ENCODE results near the gene DDX17.
A peak's percentile ranks its signal among the peaks of the same experiment; 100 is the strongest.
"Not testable (repeated sequence)": the region's sequence is repeated elsewhere in the genome, so short reads cannot be mapped to it uniquely, and the experiment has no call there.

The DDX17 gene

DNA sequence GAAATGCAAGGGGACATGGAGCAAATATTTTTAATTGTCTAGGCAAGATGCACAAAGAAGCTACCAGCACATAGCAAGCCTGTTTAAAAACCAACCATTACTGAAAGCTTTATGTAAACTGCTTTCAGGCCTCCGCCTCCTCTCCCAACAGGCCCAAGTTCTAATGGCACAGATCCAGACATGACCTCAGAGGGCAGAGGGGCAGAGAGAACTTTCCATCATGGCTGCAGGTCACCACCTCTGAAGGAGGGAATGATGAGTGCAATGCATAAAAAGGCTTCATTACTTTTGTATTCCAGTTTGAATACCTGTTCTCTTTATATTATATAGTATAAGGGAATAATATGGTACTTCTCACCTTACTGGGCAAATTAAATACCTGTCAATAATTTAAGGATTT, 15.2 kb downstream of the DDX17 start:
- no peak for DNase-seq

GRCh38 chr22:38490475-38490874, 15.6 kb downstream of the DDX17 start:
- DNase-seq, result no peak

DNA sequence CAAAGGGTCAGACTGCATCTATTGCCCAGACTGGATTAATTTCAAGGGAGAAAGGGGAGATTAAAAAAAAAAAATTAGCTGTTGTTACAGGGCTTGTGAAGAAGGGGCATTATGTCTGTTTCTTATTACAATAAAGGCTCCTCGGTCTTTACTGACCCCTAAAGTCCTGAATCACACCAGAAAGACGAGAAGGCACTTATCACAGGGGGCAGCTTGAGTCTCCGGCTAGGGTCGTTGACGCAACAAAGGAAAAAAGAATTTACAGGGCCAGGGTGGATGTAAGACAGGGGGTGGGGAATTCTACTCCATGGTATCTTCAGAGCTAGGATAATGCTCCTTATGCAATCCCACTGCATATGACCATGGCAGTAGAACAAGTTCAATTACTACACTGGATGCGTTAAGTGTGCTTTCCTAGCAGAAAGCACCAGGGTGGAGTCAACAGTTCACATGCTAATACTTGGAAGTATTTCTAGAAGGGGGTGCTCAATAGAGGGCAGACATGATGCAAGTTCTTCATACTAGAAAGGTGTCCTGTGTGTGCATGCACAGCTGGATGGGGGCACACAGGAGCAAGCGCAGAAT, 16.5 kb downstream of the DDX17 start:
- DNase-seq, result no peak

DNA sequence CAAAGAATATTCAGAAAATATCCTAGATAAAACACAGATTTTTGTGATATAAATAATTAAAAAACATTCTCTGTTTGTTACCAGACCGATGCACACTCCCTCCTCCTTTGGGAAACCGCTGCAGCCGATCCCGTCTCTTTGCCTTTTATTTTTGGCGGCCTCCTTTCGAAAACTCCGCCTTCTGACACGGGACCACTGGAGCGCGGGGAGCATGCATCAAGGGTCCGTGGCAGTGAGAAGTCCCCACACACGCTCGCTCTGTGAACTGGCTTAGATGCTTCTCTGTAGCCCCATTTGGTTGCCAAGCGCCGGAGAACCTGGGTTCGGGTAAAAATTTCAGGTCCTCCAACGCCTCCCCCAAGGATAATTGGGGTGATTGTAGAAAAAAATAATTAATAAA, 17.0 kb downstream of the DDX17 start:
- DNase-seq, result no peak

GRCh38 chr22:38487946-38488345, 18.2 kb downstream of the DDX17 start:
- DNase-seq, result no peak

DNA sequence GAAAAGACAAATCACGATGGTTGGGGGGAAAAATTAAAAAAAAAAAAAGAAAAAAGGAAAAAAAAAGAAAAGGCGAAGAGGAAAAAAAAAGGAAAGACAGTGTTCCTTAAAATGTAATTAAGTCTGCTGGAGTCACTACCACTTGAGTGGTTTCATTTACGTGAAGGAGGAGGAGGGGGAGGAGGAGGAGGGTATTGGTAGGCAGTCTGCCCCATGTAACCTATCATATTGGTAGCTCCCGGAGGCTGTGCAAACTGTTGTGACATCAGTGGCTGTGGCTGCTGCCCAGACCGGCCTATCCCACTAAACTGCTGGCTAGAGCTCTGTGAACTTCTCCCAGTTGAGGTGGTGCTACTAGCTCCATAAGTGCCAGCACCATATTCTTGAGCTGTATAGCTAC, 20.3 kb downstream of the DDX17 start:
- DNase-seq, result no peak

DNA sequence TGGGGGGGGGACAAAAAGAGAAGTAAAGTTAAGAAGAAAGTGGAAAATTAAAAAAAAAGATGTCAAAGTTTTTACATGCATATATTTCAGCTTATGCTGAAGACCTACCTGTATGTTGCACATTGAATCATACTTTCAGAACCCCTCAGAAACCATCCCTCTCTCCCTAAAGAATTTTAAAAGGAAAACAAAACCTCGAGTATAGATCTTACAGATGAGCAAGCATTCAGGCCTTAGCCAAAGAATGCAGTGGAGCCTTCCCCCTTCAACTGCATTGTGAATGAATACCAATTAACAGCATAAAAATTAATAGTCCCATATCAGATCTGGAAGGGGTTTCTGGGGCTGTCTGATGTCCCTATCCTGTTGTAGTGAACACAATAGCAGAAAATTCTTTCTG, 21.9 kb downstream of the DDX17 start:
- no peak for DNase-seq

- no peak for DNase-seq
Measured at GRCh38 chr22:38482662-38483308, 23.3 kb downstream of the DDX17 start.

DNA sequence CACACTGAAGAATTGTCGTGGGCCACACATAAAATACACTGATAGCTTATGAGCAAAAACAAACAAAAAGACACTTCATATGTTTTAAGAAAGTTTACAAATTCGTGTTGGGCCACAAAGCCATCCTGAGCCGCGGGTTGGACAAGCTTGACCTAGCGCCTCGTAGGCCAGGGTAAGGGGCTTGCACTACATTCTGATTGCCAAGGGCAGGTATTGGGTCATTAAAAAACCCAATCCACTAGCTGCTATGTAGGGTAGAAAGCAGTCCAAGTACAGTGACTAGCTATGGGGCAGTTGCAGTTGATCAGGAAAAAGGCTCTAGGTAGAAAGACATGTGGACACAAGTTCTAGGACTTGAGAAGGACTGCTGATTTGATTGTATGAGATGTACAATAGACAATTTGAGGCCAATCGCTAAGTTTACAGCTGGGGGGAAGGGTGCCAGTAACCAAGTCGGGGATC, 24.2 kb downstream of the DDX17 start:
- DNase-seq, result no peak

GRCh38 chr22:38481162-38481870, 24.8 kb downstream of the DDX17 start:
- no peak for DNase-seq

DNA sequence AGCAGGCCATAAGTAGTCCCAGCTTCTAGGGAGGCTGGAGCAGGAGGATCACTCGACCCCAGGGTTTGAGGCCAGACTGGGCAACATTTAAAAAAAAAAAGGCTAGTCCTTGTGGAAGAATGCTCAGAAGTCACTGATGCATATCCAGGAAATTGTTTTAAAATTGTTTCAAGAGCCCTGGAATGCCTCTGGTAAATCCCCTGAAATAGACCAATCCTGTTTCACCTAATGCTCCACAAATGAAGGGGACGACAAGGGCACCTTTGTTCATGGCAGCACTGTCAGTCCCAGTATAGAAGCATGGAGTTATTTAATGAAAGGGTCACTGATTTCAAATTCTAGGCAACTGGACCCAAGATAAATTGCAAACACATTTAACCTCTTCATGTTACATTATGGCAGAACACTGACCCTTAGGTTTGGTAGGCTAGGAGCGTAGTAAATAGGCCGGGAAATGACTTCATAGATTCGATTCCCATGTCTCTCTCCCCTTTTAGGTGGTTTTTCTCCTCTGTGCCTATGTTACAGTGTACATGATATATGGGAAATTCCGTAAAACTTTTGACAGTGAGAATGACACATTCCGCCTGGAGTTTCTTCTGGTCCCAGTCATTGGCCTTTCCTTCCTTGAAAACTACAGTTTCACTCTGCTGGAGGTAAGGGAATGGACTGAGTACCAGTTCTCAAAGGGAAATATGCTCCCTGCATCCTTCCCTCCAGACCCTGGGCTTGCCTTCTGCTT, 26.8 kb downstream of the DDX17 start:
- DNase-seq, result no peak

- DNase-seq, result no peak
Measured at GRCh38 chr22:38477585-38477984, 28.5 kb downstream of the DDX17 start.

DNA sequence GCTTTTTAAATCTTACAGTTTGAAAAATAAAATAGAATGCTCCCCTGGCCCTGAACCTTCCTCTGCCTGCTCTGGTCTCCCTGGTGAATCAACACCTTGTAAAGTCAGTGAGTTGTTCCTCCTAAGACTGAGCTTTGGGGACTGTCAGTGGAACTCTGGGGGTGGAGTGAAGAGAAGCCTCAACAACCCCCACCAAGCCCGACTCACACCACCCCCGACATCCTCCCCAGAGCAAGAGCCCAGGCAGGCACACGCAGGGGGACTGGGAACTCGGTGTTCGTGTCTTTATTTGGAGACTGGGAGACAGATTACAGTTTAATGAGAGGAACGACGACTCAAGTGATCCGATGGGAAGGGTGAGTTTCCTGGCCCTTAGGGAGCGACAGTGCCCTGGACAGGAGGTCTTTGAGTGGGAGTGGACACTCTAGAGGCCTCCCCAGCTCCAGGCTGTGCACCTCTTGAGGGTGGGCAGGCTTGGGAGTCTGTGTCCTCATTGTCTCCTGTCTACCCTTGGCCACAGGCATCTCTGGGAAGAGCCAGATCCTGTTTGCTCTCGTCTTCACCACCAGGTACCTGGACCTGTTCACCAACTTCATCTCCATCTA, 32.0 kb downstream of the DDX17 start:
- no peak for DNase-seq

DNA sequence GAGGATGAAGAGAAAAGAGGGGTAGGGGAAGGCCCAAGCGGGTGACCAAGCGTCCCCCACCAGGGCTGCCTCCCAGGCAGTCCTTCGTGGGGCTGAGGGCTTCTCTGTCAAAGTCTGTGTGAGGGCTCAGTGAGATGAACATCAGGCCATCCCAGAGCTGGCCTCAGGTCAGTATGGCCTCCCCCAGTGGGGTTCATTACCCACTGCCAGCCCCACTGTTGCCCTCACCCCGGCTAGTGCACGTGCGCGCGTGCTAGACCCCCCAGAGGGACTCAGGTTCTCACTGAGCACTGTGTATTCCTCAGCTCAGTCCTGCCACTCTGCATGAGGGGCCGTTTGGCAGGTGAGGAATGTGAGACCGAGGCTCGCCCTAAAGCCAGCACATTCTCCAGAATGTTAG, 34.9 kb downstream of the DDX17 start:
- DNase-seq, result no peak

GRCh38 chr22:38470179-38470578, 35.9 kb downstream of the DDX17 start:
- not testable (repeated sequence) for DNase-seq

DNA sequence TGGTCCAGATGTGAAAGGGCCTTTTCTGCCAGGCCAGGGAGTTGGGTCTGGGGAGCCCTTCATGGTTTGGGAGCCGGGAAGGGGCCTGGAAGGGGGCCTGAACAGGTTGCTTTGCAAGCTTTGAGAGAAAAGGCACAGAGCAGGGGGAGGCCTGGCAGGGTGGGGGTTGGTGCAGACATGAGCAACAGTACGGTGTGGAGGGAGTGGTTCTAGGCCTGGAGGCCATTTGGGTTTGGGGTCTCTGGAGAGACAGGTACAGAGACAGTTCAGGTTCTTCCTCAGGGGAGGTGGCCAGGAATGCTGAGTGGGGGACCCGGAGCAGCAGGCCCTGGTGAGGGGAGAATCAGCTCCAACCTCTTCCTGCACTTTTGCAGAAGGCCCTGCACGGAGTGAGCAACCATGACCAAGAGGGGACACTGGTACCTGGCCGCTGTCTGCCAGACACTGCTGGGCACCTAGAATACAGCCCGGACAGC, 36.8 kb downstream of the DDX17 start:
- DNase-seq, result no peak

- no peak for DNase-seq
Measured at GRCh38 chr22:38468443-38469305, 37.4 kb downstream of the DDX17 start.

- DNase-seq, result peak; percentile 38
Measured at GRCh38 chr22:38467904-38468442, 38.1 kb downstream of the DDX17 start, which contains the start of gene KDELR3. TSS of gene KDELR3 (plus strand) at chr22:38468096. CDS start at chr22:38468234, 138 bp downstream.

DNA sequence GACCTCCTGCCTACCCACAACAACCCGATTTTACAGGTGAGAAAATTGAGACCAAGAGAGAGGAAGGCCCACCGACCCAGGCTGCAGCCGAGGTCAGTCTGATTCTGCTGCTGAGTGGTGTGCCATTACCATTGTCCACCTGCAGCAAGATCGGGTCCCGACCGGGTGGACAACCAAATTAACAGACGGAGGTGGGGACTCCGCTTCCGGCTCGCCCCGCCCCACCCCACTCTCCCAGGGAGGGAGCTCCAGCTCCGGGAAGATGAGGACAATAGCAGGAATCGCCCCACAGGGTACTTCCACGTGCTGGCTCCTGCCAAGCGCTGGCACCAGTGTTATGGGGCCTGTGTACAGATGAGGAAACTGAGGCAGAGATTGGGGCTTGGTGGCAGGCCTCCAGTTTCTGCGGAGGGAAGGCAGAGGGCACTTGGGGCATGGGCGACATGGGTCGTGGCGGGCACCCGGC, 38.6 kb downstream of the DDX17 start:
- DNase-seq, result no peak

DNA sequence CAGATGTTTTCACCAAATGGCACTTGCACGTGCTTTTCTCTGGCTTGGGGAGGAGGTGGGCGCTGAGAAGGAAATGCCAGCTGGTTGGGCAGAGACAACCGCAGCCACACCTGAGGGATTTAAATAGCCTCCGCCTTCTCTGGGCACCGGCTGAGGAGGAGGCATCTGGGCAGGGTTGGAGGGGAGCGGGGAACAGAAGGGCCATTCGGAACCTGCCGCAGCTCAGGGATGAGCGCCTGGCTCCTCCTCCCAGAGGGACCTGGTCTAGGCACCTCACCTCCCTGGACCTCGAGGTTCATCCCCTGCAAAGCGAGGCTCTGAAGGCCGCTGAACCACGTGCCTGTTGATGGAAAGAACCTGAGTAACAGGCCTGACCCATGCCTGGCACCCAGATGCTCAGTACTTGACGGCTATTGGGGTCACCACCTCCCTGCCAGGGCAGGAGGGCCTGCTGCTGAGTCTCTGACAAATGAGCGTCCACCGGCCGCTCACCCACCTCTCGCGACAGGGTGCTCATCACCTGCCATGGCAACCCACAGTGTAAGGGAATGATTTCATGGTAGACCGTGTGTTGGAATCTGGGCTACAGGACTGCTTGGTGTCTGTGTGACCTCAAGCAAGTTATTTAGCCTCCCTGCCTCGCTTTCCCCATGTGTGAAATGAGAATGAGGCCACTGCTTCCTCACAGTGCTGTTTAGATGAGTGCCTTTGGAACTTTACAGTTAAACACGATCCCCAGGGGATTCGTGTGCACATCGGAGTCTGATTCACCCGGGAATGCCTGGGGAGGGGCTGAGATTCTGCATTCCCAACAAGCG, 40.2 kb downstream of the DDX17 start:
- DNase-seq, result no peak

Data from CD4-positive, alpha-beta T cell treated with Interleukin-12 subunit alpha and Interleukin-12 subunit beta, for 1 hour (primary cell).